Measurements from ENCODE around the gene CCDC117.

CCDC117 gene

DNA sequence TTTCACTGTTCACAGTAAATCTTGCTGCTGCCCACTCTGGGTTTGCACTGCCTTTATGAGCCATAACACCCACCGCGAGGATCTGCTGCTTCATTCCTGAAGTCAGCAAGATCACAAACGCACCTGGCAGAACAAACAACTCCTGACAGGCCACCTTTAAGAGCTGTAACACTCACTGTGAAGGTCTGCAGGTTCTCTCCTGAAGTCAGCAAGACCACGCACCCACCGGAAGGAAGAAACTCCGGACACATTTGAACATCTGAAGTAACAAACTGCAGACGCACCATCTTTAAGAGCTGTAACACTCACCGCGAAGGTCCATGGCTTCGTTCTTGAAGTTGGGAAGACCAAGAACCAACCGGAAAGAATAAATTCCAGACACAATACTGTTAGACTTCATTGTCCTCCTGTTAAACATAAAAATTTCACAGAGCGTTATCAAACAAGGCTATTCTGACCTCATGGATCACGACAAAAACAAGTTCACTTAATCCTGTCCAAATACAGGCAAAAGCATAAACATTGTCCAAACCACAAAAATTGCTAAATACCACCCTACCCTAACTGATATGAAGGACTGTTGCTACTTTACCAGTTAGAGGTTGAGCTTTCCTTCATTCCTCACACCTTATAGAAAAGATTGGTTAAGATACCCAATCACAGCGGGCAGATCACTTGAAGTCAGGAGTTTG is 3.0 kb upstream of the CCDC117 start:
- no peak for DNase-seq (ENCODE audit: low read depth)

DNA sequence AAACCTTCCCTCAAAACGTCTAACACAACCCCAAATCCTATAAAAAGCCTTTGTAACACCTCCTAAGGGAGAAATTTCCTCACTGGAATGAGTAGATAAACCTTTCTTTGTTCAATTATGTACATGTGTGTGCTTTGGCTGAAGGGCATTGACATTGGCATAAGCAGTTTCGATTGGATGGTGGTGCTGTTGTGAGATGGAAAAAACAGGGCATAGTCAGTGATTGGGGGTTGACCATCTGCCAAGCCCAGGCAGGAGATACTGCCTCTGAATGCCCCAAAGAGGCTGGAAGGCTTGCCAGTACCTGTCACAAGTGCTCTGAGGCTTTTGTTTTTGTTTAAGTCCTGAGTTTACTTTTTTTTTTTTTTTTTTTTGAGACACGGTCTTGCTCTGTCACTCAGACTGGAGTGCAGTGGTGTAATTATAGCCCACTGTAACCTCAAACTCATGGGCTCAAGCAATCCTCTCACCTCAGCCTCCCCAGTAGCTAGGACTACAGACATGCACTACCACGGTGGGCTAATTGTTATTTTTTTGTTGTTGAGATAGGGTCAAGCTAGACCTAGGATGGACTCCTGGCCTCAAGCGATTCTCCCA is 1.2 kb upstream of the CCDC117 start:
- no peak for DNase-seq (ENCODE audit: low read depth)

DNA sequence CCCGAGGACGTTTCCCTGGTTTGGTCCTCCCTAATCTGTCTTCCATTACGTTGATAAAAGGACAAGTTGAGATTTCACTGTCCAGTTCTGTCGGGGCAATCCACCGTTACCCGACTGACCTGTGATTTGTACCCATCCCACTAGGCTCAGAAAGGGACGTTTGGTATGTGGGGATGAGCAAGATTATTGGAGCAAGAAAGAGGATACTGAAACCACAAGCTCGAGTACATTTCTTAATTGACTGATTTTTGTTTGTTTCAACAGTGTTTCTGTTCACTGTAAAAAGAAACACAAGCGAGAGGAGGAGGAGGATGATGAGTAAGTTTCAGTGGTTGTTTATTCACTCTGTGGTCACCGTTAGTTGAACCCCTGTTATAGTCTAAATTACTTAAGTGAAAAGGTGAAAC is 969 bp downstream of the CCDC117 start:
- no peak for DNase-seq (ENCODE audit: low read depth)

DNA sequence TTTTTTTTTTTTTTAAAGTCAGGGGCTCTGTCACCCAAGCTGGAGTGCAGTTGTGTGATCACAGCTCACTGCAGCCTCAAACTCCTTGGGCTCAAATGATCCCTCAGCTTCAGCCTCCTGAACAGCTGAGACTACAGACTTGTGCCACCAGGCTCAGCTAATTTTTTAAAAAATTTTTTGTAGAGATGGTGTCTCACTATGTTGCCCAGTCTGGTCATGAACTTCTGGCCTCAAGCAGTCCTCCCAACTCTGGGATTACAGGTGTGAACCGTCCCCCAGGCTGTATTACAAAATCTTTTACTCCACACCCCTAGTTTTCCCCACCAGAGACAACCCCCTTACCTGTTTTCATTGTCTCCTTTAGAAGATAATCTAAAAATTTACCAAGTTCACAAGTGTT is 1.9 kb downstream of the CCDC117 start:
- no peak for DNase-seq (ENCODE audit: low read depth)

DNA sequence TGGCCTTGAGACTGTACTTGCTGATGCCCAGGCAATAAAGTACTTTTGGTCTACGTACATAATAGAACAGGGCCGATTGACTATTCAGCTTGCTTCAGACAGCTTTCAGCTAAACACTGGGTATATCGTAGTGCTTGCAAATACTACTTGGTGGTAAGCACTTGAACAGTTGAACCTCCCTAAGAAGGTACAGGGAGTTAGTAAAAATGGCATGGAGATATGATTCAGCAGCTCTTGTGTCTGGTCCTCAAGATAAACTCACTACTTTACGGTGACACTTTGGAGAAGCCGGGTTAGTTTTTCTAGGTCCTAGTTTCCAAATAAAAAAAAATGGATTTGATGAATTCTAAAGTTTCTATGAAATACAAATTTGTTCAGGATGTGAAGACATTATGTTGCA is 7.3 kb downstream of the CCDC117 start:
- no peak for DNase-seq (ENCODE audit: low read depth)

DNA sequence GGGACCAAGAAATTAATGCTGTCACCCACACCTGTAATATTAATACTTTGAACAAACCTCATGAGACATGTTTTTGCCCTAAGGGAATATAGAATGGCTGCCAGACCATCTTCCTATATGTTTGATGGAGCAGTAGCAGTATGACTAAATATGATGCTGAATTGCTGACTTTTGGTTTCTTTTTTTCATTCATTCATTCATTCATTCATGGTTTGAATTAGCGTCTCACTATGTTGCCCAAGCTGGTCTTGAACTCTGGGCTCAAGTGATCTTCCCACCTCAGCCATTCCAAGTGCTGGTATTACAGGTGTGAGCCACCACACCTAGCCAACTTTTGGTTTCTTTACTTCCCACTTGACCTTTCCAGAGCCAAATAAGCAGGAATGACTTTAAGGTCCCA is 7.8 kb downstream of the CCDC117 start:
- no peak for DNase-seq (ENCODE audit: low read depth)

DNA sequence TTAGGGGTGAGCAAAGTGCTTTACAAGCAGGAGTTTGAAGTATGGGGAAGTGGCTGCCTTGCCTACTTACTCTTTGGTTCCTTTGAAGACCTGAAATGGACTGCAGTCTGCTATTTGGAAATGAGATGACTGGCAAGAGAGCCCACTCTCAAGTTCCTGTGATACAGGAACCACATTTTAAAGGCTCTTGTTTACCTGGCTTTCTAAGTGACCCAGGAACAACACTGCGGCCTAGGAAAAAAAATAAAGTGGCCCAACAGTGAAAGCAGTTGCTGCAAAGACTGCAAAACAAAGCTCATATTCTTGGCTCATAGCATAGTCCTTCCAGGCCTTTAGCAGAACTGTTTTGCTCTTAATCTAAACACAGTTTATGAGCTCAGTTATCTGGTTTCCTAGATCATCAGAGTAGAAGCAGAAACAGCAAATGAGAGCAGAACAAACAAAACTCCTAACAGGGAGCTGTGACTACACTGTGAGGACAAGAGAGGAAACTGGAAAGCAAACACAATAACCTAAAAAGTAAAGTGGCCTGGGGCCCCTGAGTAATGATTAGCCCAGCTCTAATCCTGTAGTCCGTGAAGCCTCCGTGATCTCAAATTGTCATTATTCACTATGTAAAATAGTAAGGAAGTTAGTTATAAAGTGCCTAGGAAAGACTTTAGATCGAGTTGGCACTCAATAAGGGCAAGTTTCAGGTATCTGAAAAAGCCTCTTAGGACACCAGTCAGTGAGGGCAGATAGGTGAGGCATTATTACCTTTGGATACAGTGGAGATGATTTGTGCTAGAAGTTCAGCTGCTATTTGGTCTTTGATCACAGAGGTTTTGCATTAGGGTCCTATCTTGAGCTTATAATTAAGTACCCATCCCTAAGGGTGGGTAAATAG is 11.5 kb downstream of the CCDC117 start:
- no peak for DNase-seq (ENCODE audit: low read depth)

DNA sequence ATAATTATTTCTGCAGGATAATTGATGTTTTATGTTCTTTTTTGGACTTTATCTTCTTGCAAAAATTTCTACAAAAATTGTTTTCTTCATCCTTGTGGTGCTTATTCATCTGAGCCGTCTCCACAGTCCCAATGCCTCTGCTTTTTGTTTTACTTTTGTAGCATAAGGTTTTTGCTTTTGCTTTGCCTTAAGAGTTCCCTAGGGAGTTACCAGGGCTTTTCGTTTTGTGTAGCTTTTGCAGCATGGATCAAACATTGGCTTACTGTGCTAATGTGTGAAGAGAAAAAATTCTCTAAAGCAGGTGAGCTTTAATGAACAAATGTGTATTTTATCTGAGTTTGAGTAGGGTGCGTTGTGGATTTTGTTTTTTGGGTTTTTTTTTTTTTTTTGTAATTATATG is 16.1 kb downstream of the CCDC117 start:
- DNase-seq (ENCODE audit: low read depth): no peak

DNA sequence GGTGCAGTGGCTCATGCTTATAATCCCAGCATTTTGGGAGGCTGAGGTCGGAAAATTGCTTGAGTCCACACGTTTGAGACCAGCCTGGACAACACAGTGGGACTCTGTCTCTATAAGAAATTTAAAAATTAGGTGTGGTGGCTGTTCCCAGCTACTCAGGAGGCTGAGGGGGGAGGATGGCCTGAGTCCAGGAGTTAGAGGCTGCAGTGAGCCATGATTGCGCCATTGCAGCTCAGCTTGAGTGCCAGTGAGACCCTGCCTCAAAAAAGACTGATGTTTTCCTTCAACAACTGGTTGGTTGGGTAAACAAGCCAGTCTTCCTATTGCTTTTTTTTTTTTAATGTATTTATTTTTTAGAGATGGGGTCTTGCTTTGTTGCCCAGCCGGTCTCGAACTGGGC is 18.6 kb downstream of the CCDC117 start:
- no peak for DNase-seq (ENCODE audit: low read depth)

DNA sequence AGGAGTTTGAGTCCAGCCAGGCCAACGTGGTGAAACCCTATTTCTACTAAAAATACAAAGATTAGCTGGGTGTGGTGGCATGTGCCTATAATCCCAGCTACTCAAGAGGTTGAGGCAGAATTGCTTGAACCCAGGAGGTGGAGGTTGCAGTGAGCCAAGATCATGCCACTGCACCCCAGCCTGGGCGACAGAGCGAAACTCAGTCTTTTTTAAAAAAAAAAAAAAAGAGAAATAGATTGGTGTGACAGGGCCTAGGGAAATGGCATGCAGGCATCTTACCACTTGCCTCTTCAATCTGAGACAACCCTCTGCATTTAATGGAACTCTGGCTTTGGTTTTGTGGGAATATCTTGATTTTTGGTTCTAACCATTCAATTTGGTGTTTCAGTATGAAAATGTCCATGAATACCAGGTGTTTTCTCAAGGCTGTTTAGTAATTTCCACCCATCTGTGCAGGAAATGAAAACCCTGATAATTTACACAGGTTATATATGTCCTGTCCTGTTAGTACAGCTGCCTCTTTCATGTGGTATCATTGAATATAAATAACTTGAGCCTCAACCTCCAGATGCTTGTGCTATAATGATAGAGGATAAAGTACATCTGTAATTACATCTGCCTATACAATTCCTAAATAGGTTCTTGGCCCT is 19.5 kb downstream of the CCDC117 start:
- DNase-seq (ENCODE audit: low read depth): no peak

DNA sequence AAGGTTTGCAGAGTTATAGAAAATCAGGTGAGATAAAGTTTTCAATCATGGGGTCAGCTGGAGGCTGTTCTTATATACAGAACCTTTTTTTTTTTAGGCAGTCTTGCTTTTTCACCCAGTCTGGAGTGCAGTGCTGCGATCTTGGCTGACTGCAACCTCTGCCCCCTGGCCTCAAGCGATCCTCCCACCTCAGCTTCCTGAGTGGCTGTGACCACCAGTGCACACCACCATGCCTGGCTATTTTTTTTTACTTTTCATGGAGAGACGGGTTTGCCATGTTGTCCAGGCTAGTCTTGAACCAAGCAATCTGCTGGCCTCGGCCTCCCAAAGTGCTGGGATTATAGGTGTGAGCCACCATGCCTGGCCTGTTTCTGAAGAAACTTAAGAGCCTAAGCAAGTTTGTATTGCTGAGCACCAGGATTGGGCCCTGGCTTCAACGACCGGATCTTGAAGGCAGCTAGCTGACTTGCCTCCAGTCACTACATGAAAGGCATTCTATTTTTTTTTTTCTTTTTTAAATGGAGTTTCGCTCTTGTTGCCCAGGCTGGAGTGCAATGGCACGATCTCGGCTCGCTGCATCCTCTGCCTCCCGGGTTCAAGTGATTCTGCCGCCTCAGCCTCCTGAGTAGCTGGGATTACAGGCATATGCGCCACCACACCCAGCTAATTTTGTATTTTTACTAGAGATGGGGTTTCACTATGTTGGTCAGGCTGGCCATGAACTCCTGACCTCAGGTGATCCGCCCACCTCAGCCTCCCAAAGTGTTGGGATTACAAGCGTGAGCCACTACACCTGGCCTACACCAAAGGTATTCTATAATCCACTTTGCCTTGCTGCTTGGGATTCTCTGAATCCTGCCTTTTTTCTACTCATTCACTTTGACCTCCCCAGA is 20.2 kb downstream of the CCDC117 start:
- no peak for DNase-seq (ENCODE audit: low read depth)

DNA sequence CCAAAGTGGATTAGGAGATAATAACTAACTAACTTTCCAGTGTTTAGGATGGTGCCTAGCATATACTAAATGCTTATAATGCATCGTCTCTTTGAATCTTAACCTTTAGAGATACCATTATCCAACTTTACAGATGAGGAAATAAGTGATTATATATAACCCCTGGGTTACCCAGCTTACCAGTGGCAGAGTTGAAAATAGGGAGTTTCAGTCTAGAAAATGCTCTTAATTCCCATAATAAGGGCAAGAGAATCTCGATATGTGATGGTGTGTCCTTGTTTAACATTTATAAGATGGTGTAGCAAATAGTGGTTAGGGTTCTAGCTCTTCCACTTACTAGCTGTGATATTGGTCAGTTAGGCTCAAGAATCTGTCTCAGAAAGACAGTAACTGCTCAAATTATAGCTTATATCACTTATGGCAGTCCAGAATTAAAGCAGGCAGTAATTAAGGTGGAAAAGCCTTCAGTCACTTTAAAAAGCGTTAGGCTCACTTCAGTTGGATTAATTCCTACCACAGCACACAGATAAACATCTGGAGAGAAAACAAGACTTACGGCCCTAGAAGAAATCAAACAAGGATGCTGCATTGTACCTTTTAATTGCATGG is 21.6 kb downstream of the CCDC117 start:
- DNase-seq (ENCODE audit: low read depth): no peak

DNA sequence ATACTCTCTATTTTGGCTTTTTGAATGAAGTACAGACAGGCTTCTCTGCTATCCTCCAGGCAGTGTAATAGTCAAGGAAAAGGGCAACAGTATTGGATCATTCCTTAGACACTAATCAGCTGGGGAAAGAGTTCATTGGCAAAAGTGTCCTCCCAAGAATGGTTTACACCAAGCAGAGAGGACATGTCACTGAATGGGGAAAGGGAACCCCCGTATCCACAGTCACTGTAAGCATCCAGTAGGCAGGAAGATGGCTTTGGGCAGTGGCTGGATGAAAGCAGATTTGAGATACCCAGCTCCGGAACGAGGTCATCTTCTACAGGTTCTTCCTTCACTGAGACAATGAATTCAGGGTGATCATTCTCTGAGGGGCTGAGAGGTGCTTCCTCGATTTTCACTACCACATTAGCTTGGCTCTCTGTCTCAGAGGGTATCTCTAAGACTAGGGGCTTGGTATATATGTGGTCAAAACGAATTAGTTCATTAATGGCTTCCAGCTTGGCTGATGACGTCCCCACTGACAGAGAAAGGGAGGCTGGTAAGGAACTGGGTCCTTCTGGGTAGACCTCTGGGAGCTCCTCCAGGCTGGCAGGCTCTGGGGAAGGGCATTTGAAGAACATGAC is 22.7 kb downstream of the CCDC117 start:
- DNase-seq (ENCODE audit: low read depth): no peak

DNA sequence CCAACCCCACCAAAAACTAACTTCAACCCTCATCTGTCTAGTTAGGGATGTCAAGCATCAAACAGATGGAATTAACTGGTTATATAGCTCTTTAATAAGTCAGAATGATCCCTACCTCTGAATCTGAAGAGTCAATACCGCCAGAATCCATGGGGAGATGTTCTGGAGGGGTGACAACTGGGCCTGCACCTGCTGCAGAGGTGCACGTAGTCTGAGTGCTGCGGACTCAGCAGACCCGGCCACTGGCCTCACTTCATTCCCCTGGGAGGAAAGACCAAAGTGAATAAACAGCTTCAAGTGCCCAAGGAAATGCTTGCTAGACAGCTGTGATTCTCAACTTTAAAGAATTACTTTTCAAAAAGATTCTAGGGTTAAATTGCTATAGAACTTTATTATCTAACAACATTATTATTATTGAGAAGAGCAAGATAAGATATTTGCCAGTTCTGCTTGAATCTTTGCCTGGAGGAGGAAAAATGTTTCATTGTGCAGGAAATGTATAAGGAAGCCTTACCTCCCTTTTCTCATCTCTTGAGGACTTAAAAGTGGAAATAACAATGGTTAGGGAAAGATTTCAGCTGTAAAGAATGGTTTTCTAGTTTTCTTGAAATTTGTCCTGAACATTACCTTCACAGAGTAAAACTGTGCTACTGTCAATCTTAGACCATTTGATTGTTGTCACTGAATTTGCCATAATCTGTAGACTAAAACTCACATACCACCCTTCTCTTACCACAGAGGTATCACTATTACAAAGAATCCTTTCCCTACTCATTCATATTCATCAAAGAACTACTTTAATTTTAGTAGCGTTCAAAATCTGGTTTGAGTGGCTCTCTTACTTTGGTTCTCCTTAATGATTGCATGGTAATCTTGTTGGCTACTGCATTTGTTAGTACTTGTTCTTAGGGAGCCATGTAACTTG is 23.7 kb downstream of the CCDC117 start:
- no peak for DNase-seq (ENCODE audit: low read depth)

DNA sequence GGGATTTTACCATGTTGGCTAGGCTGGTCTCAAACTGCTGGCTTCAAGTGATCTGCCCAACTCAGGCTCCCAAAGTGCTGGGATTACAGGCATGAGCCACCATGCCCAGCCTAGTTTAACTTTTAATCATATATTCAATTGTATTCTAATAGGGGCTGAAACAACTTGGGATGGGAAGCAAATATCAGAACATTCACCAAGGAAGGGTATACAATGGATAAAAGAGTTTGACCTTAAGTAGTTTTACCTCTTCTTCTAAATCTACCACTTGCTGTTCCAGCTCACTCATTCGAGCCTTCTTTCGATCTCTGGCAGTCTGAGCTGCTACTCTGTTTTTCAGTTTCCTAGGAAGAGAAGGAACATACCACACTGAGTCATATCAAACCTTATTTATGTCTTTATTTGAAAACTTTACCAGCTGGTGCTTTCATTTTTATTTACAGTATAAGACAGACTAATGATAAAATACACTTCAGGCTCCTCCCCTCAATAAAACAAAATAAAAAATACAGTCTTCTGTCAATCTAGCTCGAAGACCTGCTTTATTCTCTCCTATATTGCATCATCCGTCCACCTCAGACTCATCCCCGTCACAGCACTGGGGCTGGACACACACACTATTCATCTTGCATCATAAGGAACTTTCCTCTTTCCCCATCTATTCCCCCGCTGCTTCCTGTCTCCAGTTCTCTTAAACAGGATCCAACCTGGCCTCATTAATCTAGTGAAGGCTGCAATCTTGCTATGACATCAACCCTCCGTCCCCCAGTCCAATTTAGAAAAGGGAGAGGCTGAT is 26.5 kb downstream of the CCDC117 start:
- DNase-seq (ENCODE audit: low read depth): no peak

DNA sequence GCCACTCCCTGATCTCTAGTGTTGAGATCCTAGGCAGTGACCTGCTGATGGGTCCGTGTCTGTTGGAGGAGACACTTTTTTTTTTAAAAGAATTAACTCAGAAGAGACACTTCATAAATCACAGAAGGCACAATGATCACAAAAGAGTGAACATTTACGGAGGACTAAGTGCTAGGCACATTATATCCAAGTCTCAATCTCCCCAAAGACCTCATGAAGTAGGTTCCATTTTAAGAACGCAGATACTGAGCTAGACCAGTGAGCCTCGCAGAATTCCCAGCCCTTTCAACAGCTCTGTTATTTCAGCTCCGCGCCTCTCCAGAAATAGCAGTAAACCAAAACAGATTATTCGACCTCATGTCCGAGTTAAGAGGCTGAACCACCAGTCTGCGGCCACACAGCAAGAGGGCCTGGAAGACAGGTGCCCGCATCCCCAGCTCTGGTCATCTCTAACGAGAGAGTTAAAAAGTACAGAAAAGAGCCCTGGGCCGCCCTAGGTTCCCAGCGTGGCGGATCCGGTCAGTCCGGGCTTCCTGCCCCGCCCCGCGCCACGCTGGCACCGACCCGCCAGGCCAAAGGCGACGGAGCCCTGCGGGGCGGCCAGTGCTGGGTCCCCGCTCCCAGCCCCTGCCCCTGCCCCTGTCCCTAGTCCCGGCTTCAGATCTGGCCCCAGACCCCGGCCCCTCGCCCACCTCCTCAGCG is 27.3 kb downstream of the CCDC117 start:
- DNase-seq (ENCODE audit: low read depth): no peak

DNA sequence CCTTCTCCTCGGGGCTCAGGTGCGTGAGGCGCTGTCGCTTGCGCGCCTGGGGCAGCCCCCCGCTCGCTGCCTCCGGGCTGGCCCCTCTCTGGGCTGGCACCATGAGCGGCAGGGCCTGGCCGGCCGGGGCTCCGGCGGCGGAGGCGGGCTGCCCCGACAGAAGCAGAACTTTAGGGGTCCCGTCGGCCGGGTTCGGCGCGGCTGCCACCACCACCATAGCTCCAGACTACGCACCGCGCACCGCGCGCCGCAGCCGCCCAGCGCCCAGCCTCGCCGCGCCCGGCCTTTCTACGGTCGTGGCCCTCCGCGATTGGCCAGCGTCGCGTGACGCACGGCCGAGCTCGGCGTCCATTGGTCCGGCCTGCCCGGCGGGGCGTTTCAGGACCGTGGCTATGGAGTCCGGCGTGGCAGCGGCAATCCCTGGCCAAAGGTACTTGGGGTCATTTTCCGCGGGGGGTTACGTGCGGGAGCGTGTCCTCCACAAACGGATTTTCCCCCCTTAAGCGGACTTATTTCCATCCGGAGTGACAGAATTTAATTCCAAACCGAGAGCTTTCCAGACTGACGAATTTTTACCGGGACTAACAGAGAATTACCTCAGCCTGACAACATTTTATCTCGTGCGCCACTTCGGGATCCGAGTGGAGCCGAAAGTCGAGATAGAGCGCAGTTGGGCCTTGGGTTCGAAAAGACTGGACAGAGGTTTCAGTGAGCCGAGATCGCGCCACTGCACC is 28.0 kb downstream of the CCDC117 start, which contains the start of gene XBP1:
Gene XBP1, minus strand, starts transcription at position 262 of the 734 bp plus-strand sequence.
- peak; percentile 85 for DNase-seq (ENCODE audit: low read depth)
